Prostate gland (tissue), 2 donors: ENCODE results near the gene TEP1. TPM values are rescaled to one million over a fixed set of nuclear protein-coding genes. Genes with fewer than 3 reads are reported as not detected.
A peak's percentile ranks its signal among the peaks of the same experiment; 100 is the strongest.

Experiments
- DNase-seq: peaks from one replicate; pipeline ENCODE4 v3.0.0-alpha.2; 2019; ENCODE audit warnings: low spot score
- H3K27ac ChIP-seq, 2 donors: fragments of 200-600 bp; sonication (generic); 2 replicates each; pipeline ENCODE4 v1.5.1; 2017 to 2019
- H3K27me3 ChIP-seq: fragments of 200-600 bp; sonication (generic); replicated peaks from 2 replicates; pipeline ENCODE4 v1.5.1; 2019; ENCODE audit not compliant: insufficient read depth
- H3K36me3 ChIP-seq, 2 donors: fragments of 200-600 bp; sonication (generic); 1 replicate in 1 of 2; 2 replicates in 1 of 2; pipeline versions ENCODE4 v1.5.1 to v1.8.1; 2017 to 2019
- H3K4me1 ChIP-seq: fragments of 200-600 bp; sonication (generic); replicated peaks from 2 replicates; pipeline ENCODE4 v1.5.1; 2019
- H3K4me3 ChIP-seq, 2 donors: fragments of 200-600 bp; sonication (generic); 2 replicates each; pipeline ENCODE4 v1.5.1; 2017 to 2019
- H3K9me3 ChIP-seq: fragments of 200-600 bp; sonication (generic); 2 replicates; pipeline ENCODE4 v1.5.1; 2017
- POLR2A ChIP-seq: fragments of 450-650 bp; IDR thresholded peaks from one replicate; pipeline ENCODE4 v1.6.1; 2016; ENCODE audit warnings: antibody characterized with exemption, mild to moderate bottlenecking
- POLR2AphosphoS5 ChIP-seq: sonication (generic); formaldehyde crosslinking; IDR thresholded peaks from one replicate; pipeline ENCODE4 v1.6.1; 2017; ENCODE audit warnings: antibody characterized with exemption
- whole genome bisulfite sequencing: methylation state at CpG from one replicate; pipeline ENCODE4 v1.1.5; 2018; 5-methylcytosine and 5-hydroxymethylcytosine counted together
- intact Hi-C: fragments of 100-400 bp; cut with DNase I; formaldehyde crosslinking; loops from one replicate; pipeline ENCODE4 v1.14.2; 2022
- total RNA-seq, 2 donors: library from RNA; depleted of rRNA; stranded (reverse); fragments of >200 nt; gene quantifications; one replicate each; pipeline ENCODE4 v1.1.0, GENCODE V29; 2016
- TF ChIP-seq, protein P1 (sequence below), 4 experiments: fragments of 200-600 bp in 2 of 4; fragments of 450-650 bp in 2 of 4; sonication (generic) in 2 of 4; IDR thresholded peaks; 1 replicate in 3 of 4; 2 replicates in 1 of 4; pipeline ENCODE4 v1.5.1; 2016 to 2019; ENCODE audit warnings: antibody characterized with exemption in 4 of 4, mild to moderate bottlenecking in 2 of 4, moderate library complexity in 2 of 4

The TEP1 gene
- total RNA-seq, 2 donors from 2014 or later, result 25.8 to 31.0 TPM

DNA sequence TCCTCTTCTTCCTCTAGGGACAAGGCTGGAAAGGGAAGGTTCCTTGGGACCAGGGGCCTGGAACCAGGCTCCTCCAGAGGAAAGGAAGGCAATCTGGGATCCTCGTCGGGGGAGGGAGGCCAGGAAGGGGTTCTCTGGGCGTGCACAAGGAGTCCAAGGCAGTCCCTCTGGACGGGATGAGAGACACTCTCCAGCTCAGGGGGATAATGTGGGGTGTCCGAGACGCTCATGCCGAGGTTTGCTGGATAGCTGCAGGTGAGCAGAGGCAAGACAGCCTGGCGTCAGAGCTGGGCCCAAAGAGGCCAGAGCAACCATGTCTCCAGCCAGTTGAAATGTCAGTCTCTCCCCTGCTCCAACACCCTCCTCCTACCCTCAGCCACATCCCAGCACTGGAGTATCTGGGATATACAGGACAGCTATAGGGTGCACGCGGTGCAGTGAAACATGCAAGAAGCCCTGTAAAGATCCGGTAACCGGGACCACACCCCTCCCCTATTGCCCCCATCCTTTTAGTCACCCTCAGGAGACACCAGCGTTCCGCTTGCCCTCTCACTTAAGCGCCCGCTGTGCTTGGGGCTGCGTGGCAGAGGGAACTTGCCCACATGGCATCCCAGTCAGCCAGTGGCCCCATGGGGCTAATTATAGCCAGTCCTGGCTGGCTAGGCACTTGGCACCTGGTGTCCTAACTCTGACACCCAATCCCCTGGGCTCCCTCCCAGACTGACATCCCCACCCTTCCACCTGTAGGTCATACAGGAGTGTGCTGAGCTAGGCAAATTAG is 22.5 kb upstream of the TEP1 start, which contains the start of gene KLHL33:
TSS of gene KLHL33 (minus strand) at position 585 of the 781 bp plus-strand sequence. CDS start at position 230, 355 bp downstream.
- intact Hi-C loops, result no loop called here
- 78% methylated on average over 17 of the region's 17 CpGs for WGBS
- Histone ChIP-seq H3K4me3 (peak within 1 kb of the TSS; percentile 9 to 14), H3K27me3 (no peaks in the 10 kb centered on the region), H3K9me3 (no peaks in the 10 kb centered on the region), H3K27ac (peak within 1 kb of the TSS; percentile 51 to 66), H3K4me1 (no peaks in the 10 kb centered on the region), H3K36me3 (no peaks in the 10 kb centered on the region)
- DNase-seq, result no peak
- TF ChIP-seq, protein P1, sequence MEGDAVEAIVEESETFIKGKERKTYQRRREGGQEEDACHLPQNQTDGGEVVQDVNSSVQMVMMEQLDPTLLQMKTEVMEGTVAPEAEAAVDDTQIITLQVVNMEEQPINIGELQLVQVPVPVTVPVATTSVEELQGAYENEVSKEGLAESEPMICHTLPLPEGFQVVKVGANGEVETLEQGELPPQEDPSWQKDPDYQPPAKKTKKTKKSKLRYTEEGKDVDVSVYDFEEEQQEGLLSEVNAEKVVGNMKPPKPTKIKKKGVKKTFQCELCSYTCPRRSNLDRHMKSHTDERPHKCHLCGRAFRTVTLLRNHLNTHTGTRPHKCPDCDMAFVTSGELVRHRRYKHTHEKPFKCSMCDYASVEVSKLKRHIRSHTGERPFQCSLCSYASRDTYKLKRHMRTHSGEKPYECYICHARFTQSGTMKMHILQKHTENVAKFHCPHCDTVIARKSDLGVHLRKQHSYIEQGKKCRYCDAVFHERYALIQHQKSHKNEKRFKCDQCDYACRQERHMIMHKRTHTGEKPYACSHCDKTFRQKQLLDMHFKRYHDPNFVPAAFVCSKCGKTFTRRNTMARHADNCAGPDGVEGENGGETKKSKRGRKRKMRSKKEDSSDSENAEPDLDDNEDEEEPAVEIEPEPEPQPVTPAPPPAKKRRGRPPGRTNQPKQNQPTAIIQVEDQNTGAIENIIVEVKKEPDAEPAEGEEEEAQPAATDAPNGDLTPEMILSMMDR (IDR thresholded peaks at IDR 0.05), result no peak
- no peak for TF ChIP-seq POLR2AphosphoS5
- TF ChIP-seq POLR2A, result no peak

DNA sequence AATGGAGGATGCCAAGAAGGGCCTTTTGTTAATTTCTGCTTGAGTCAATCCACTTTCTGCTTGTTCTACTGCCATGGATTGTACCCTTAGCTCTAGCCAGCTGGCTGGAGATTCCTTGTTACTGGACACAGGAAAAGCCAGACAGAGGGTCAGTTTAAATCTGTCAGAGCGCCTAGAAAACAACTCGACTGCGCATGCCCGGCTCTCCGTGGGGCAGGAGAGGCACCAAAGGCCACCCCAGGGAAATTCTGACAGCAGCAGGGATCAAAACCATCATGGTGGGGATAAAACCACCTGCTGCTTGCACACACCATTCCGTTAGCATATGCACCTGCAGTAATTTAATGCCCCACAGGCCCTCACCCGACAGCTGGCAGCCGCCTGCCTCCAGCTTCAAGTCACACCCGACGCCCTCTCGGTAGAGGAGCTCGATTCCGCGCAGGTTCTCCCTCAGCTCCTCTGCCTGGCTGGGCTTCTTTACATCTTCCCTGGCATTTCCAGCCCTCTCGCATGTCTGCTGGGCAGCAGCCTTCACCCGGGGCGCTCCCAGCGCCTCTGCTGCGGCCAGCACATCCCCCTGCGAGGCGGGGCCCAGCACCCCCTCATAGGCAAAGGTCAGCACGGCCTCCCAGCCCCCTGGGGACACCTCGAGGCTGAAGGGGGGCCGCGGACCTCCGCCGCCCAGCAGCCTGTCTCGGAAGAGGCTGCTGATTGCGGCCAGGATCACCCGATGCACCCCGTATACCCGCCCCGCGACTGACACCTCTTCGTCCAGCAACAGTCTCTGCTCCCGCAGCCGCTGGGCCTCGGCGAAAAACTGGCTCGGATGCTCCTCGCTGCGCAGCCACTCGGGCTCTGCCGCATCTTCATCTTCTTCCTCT is 21.6 kb upstream of the TEP1 start:
- Histone ChIP-seq H3K27me3 (no peaks in the 10 kb centered on the region), H3K4me1 (no peaks in the 10 kb centered on the region), H3K36me3 (no peaks in the 10 kb centered on the region), H3K27ac (peak overlapping the region; percentile 51 to 66), H3K9me3 (no peaks in the 10 kb centered on the region), H3K4me3 (peak overlapping the region; percentile 9 to 14)
- intact Hi-C loops, result no loop called here
- TF ChIP-seq POLR2AphosphoS5, result peak; percentile 38
- TF ChIP-seq, protein P1 (IDR thresholded peaks at IDR 0.05), result no peak
- 24% methylated on average over 31 of the region's 44 CpGs for WGBS
- DNase-seq, result no peak

DNA sequence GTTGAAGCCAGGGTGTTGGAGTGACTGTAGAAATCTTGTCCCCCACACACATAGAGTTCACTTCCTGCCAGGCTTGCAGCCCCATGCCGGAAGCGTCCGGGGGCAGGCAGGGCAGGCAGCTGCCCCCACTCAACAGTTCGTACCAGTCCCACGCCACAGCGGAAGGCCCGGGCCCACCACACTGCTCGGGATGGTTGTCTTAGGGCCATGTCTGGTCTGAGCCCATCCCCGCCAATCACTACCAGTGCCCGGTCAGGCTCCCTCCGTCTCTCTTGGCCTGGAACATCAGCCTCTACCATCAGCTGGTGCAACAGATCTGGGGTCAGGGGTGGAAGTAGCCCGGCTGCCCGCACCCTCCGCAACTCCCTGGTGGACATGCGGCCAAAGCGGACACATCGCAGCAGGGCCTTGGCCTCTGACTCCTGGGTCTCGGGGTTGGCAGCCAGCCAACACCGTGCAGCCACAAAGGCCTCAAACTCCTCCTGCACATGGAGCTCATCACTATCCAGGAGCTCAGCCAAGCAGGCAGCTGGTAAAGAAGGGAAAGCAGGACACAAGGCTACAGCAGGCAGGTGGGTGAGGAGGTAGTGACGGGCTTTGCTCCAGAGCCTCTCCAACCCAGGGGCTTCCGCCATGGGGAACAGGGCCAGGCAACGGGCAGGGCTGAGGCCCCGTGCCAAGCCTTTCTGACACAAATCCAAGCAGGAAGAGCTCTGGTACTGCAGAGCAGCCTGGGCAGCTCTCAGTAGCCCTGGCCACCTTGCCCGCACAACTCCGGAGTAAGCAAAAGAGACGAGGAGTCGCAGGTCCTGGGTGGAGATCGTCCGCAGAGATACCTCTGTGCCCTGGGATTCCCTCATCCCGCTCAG is 16.7 kb upstream of the TEP1 start:
- Histone ChIP-seq H3K36me3 (no peaks in the 10 kb centered on the region), H3K27me3 (no peaks in the 10 kb centered on the region), H3K9me3 (no peaks in the 10 kb centered on the region), H3K4me1 (no peaks in the 10 kb centered on the region), H3K4me3 (no peak overlapping the region), H3K27ac (no peak overlapping the region)
- intact Hi-C loops, result no loop called here
- TF ChIP-seq POLR2AphosphoS5 (no peak), POLR2A (no peak)
- TF ChIP-seq, protein P1 (IDR thresholded peaks at IDR 0.05), result no peak
- DNase-seq, result peak; percentile 32
- 71% methylated on average over 30 of the region's 30 CpGs for WGBS

DNA sequence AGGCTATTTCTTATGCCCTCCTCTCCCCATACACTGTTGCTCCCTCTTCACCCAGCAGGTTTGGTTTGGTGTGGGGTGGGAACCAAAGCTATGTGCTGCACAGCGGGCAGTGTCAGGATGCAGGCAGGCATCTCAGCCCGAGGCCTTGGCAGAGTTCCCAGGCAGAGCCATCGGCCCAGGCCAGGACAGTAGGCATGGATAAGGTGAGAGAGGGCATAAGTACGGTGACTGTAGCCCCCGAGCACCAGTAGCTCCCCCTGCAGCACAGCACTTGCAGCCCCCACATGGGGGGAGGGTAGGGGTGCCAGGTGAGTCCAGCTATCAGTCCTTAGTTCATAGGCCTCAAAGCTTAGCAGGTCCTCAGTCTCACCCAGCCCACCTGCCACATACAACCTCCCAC is 15.5 kb upstream of the TEP1 start:
- 44% methylated on average over 5 of the region's 5 CpGs for WGBS
- TF ChIP-seq POLR2AphosphoS5, result no peak
- TF ChIP-seq, protein P1 (IDR thresholded peaks at IDR 0.05), result no peak
- no peak for TF ChIP-seq POLR2A
- Histone ChIP-seq H3K36me3 (no peaks in the 10 kb centered on the region), H3K9me3 (no peaks in the 10 kb centered on the region), H3K27me3 (no peaks in the 10 kb centered on the region), H3K27ac (no peak overlapping the region), H3K4me1 (no peaks in the 10 kb centered on the region), H3K4me3 (no peak overlapping the region)
- DNase-seq, result no peak
- intact Hi-C loops, result no loop called here
